IPS-NIHi7 (cell line): ENCODE measurements around the gene EEF1AKMT3.

Experiments used
- DNase-seq: peaks from one replicate; pipeline ENCODE4 v3.0.0; 2012; ENCODE audit warnings: mixed read lengths; ENCODE audit errors: extremely low spot score

The EEF1AKMT3 gene

DNA sequence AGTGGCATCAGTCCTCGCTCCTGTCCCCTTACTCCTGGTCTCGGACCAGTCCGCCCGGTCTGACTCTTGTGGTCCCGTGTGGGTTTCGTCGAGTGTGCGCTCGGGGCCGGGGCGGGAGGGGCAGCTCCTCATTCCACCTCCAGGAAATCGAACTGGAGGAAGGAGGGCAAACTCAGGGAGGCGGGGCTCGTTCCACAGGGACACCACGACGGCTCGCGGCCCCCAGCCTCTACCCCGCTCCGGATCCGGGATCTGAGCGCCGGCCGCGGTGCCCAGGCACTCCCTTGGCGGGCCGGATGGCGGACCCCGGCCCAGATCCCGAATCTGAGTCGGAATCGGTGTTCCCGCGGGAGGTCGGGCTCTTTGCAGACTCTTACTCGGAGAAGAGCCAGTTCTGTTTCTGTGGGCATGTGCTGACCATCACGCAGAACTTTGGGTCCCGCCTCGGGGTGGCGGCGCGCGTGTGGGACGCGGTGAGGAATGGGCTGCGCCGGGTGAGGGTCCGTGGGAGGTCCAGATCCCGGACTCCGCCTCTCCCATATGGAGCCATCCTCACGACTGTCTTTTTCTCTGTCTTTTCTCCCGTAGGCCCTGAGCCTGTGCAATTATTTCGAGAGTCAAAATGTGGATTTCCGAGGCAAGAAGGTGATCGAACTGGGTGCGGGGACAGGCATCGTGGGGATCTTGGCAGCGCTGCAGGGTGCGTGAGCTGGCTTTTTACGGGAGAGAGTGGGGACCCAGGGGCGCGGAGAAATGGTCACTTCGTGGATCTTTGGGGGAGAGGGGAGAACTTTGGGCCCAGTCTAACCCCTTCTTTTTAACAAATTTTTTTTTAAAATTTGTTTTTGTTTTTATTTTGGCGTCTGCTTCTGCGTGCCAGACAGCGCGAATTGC lies at the start of gene EEF1AKMT3:
EEF1AKMT3 (plus strand) TSS at position 186 of the 894 bp plus-strand sequence; CDS start at position 297, 111 bp downstream.
- peak; percentile 56 for DNase-seq

DNA sequence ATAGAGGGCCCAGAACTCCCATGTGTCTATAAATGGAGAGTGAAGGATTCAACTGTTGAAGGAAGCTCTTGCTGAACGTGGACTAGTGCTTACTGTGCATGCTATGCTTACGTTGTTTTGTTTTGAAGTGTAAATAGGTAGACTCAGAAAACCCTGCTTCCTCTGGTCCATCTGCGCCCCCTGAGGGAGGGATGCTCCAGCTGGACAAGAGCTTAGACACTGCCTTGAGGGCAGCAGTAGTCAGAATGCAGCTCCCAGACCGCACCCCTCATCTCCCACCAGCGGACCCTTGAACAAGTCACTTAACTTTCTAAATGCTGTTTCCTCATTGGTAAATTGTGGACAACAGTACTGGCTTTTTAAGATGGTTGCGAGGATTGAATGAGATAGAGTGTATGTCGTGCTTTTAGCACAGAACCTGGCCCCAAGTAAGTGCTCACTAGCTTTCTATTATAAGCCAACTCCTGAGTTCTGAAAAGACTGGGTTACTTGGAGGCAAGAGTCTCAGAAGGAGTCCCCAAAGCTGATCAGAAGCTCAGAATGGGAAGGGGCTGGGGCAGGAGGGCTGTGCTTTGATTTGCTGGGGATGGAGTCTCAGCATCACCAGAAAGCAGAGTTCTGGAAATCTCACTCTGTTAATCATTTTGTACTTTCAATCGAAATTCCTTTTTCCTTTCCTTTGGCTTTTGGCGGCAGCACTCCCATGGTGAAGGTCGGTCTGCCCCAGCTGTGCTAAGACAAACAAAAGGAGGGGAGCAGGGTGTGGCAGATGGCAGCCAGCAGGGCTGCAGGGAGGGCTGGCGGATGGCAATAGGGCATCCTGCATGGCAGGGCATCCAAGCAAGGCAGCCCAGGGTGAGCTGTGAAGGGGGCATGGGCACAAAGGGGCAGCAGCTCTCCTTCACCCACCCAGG lies 49.4 kb upstream of the EEF1AKMT3 start:
- no peak for DNase-seq

DNA sequence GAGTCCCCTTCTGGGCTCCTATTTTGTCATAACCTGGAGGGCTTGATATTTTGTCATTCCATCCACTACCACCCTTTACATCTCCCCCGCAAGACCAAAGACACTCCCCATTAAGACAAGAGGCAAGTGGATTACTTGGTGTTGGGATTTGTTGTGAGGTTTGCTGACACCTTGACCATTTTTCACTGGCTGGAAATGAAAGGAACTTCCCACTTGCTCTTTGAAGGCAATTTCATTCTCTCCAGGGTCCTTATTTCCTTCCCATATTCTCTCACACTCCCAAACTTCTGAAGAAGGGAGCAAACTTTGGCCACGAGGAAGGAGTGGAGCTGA lies 48.8 kb upstream of the EEF1AKMT3 start:
- DNase-seq, result no peak

- DNase-seq, result no peak
Measured at GRCh38 chr12:57724003-57724935, 48.1 kb upstream of the EEF1AKMT3 start.

DNA sequence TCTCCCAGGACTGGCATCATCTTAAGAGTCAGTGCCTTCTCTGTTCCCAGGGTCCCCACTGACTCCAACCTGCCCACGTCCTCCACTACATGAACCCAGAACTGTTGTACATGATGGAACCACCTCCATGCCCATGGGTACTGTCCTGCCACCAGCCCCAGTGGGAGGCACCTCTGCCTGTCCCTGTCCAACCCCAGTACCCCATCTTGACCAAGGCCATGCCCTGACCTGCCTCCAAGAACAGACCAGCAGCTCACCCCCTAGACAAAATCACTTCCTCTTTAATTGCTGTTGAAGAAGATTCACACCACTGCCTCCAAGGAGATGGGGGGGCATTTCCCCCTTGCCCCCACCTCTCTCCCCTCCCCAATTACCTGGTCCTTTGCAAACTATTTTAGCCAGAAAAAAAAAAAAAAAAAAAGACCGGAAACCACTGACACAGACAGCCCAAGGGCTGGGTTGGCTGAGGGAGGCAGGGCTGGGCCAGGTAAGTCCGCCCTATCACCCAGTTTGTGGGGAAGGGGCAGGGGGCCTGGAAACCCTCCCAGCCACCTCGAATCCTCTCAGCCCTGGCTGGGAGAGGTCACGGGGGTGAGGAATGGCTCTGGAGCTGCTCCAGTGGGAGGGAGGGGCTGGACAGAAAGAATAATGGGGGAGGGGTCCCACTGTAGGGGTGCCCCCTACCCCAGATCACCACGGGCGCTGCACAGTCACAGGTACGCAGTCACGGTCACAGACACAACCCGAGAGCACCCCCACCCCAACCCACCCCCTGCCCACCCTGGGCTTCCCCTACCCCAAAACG lies 47.3 kb upstream of the EEF1AKMT3 start:
- no peak for DNase-seq

DNA sequence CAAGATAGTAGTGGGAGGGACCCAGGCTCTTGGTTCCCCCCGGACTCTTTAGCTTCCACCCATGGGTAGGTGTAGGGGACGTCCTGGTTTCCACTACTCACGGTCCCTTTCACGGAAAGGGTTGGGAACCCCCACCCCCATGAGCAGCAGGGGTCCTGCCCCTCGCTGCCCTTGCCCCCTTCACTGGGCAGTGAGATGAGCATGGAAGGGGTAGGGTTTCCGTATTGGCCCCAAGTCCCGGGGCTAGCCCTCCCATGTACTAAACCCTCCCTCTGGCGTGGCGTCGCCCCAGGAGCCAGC lies 46.6 kb upstream of the EEF1AKMT3 start:
- DNase-seq, result no peak

DNA sequence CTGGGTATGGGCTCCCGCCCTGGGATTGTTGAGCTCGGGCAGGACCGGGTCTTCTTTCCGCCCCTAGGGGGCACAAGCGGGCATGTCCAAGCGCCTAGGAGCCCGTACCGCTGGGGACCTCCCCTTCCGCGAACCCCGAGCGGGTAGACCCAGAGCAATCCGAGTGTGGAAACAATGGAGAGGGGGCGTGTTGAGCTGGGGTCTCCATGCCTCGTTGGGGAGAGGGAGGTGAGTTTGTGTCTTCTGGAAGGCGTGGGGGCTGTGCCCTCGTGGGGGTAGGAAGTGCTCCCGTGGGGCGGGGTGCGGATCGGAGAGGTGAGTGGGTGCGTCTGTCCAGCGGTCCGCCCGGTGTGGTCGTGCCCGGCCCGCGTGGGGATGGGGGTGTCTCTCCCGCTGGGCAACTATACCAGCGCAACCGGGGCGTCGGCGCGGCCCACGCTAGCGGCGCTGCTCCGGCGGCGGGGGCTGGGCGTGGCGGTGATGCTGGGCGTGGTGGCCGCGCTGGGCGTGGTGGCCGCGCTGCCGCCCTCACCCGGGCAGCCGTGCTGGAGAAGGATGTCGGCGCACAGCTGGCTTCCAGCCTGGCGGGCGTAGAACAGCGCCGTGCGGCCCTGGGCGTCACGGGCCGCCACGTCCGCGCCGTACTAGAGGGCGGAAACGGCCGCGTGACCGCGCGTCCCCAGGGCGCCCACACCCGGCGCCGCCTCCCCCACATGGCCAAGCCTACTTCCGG lies 46.1 kb upstream of the EEF1AKMT3 start:
- peak; percentile 96 for DNase-seq

DNA sequence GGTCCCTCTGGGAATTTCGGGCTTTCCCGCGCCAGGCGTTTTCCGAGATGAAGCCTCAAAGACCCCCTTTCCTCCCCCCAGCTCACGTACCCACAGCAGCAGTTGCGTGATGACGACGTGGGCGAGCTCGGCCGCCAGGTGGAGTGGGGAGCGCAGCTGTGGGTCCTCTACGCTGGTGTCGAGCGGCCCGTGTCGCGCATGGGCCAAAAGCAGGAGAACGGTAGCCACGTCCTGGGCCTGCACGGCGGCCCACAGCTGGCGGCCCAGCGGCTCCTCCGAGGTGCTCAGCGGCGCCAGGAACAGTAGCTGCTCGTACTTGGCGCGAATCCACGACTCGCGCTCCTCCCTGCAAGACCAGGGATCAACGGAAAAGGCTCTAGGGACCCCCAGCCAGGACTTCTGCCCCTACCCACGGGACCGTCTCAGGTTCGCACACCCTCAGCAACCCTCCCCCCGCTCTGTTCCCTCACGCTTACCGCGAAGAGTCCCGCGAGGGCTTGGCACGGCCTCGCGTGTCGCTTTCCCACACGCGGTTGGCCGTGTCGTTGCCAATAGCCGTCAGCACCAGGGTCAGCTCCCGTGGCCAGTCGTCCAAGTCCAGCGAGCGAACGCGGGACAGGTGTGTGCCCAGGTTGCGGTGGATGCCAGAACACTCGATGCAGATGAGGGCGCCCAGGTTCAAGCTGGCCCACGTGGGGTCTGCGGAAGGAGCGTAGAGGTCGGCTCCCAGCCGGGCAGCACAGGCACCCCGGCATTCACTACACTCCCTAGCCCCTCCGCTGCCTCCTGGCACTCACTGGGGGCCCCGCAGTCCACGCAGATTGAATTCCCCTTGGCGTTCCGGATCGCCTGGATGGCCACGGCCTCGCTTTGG lies 45.3 kb upstream of the EEF1AKMT3 start:
- no peak for DNase-seq

- DNase-seq, result peak; percentile 81
Measured at GRCh38 chr12:57727758-57728395, 44.5 kb upstream of the EEF1AKMT3 start.

DNA sequence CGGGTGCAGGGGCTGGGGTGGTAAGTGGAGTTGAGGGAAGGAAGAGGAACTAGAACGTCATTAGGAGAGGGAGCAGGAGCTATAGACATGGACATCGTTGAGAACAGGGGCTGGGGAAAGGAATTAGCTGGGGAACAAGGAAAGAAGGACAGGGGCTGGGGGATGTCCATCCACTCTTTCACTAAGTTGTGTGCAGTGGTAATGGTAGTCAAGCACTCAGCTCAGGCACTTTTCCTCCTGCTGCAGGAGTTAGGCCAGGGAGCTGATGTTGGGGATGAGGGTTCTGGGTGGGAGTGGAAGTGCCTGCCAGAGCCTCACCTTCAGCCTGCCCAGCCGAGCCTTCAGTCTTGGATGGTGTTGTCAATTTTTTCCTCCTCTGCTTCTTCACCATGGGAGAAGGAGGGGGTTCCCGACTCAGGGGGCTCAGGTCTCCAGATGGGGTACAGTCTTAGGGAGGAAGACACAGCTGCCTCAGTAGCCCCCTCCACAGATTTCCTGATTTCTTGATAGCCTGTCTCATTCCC lies 43.0 kb upstream of the EEF1AKMT3 start:
- DNase-seq, result no peak

GRCh38 chr12:57730336-57731067 lies 41.9 kb upstream of the EEF1AKMT3 start:
- no peak for DNase-seq

DNA sequence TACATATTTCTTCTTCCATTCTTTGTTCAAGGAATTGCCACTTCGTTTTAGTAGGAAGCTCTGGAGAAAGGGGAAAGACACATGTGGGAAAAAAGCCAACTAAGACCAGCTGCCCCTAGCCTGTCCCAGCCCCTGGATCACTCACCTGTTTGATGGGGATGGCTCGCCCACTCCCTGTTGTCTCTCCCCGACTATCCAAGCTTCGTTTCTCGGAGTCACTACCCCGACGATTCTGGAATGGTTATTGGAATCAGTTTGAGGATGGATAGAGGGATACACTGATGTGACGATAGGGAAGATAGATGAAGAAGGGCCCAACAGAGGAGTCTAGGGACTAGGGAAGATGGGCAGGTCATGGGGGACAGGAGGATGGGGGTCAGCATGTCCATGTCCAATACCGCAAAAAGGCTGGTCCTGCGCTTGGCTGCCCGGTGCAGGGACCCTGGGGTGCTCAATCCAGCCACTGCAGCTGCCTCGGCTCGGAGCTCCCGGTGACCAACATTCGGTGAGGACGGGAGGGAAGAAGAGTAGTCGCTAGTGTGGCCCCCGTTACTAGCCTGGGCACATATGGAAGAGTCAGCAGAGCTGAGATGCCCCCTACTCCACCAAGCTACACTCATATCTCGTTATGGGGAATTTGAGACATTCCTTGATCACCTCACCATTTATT lies 40.9 kb upstream of the EEF1AKMT3 start:
- no peak for DNase-seq

GRCh38 chr12:57732270-57732669 lies 40.1 kb upstream of the EEF1AKMT3 start:
- no peak for DNase-seq

DNA sequence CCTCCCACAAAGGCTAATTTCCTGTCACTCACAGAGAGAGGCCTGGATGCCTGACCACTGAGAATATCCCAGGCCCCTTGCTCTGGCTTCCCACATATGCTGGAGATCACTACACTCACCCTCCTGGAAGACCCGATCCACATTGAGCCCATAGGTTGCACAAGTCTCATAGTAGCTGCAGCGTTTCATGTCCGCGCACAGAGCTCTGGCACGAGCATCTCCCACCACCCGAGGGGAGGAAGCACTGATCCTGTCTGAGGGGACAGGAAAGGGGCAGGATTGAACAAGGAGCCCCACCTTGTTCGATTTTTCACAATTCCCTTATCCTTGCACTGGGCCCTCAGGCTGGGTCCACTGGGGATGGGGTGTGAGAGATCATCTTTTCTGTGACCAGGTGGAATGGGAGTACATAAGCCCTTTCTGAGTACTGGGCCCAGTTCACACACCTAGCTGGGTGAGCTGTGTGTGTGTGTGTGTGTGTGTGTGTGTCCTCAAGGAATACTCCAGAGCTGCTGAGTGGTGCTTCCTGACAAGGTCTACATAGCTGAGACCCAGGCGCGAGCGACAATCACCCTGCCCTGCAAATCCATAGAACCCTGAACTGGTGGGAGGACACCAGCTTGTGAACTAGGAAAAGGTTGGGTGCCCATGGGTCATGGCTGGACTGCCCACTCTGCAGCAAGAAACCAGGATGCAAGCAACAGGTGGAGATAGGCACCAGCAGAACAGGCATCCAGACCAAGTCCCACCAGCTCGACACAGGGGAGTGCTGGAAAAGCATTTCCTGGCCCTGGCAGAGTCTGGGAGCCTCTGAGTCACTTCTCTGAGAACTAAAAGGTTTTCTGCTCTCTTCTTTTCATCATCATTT lies 39.5 kb upstream of the EEF1AKMT3 start:
- no peak for DNase-seq

DNA sequence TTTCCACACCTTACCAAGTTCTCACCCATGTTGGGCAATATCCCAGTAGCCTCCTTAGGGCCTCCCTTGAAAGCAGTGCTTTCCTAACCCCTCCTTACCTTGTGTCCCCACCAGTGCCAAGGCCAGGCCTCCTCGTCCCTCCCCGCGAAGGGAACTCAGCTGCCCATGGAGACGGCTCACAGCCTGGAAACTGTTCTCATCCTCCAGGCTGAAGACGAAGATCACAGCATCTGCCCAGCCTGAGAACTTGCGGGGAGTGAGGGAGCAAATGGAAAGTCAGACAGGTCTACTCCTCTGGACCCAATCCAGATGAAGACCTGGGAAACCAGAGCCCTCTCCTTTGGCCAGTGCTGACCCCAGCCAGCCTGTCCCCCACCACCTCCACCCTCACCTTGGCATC lies 38.5 kb upstream of the EEF1AKMT3 start:
- DNase-seq, result no peak

GRCh38 chr12:57734591-57734990 lies 37.8 kb upstream of the EEF1AKMT3 start:
- no peak for DNase-seq
